NT2/D1 (cell line): ENCODE measurements around the gene ZBTB26.
"Not testable (repeated sequence)": the region's sequence is repeated elsewhere in the genome, so short reads cannot be mapped to it uniquely, and the experiment has no call there.

Experiments used
- DNase-seq: peaks from one replicate; pipeline ENCODE4 v3.0.0-alpha.2; 2011; ENCODE audit warnings: low read depth, low spot score
- H3K27me3 ChIP-seq: 2 replicates; pipeline ENCODE4 v1.6.0; 2011; ENCODE audit warnings: mild to moderate bottlenecking; ENCODE audit not compliant: insufficient read length, insufficient read depth
- H3K36me3 ChIP-seq: 2 replicates; pipeline ENCODE4 v1.6.1; 2011; ENCODE audit warnings: mild to moderate bottlenecking, low read length, mixed read lengths; ENCODE audit not compliant: insufficient read depth, insufficient read length
- H3K4me1 ChIP-seq: 2 replicates; pipeline ENCODE4 v1.5.1; 2011; ENCODE audit not compliant: insufficient read depth, insufficient read length
- H3K4me3 ChIP-seq: 2 replicates; pipeline ENCODE4 v1.5.1; 2011; ENCODE audit warnings: low read depth; ENCODE audit not compliant: insufficient read length
- H3K9ac ChIP-seq: 2 replicates; pipeline ENCODE4 v1.6.0; 2011; ENCODE audit warnings: low read depth; ENCODE audit not compliant: insufficient read length
- H3K9me3 ChIP-seq: 2 replicates; pipeline ENCODE4 v1.5.1; 2011; ENCODE audit warnings: mild to moderate bottlenecking, low read length; ENCODE audit not compliant: insufficient read depth
- SUZ12 ChIP-seq: IDR thresholded peaks from 2 replicates; pipeline ENCODE4 v1.6.1; 2011; ENCODE audit not compliant: insufficient read length, insufficient read depth; ENCODE audit errors: extremely low read depth
- YY1 ChIP-seq: IDR thresholded peaks from 2 replicates; pipeline ENCODE4 v1.6.1; 2011; ENCODE audit not compliant: insufficient read length, insufficient read depth
- ZNF274 ChIP-seq: IDR thresholded peaks from 2 replicates; pipeline ENCODE4 v1.6.1; 2011; ENCODE audit warnings: mild to moderate bottlenecking, low read depth, low read length

The ZBTB26 gene

DNA sequence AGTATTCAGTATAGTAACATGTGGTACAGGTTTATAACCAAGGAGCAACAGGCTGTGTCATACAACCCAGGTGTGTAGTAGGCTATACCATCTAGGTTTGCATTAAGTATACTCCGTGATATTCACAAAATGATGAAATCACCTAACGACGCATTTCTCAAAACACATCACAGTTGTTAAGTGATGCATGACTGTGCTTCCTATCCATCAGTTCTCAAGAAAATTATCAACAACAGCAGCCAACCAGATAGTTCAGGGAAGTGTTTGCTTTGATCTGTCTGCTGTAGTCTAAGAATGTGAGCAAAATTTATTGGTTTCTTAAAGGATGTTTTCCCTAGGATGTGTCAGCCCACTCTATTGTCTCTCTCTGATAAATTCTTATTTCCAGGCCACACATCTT lies 7.4 kb downstream of the ZBTB26 start:
- H3K4me3 ChIP-seq = no peak overlapping the region
- H3K4me1 ChIP-seq = no peaks in the 10 kb centered on the region
- no peaks in the 10 kb centered on the region for H3K9me3 ChIP-seq
- no peak for DNase-seq
- no peak for TF ChIP-seq ZNF274
- no peak for TF ChIP-seq YY1
- TF ChIP-seq SUZ12 = no peak
- peaks cover 19% of the 10 kb centered on the region for H3K36me3 ChIP-seq
- no peak overlapping the region for H3K9ac ChIP-seq
- H3K27me3 ChIP-seq = no peaks in the 10 kb centered on the region

DNA sequence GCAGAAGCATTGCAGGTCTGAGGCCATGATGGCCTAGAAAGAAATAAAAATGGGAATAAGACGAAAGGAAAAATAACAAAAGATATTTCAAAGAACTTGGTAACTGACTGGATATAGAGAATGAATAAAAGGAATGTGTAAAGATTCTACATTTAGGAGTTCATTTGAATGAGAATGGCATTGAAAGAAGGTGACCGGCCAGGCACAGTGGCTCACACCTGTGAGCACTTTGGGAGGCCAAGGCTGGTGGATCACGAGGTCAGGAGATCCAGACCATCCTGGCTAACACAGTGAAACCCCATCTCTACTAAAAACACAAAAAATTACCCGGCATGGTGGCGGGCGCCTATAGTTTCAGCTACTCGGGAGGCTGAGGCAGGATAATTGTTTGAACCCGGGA lies 8.6 kb downstream of the ZBTB26 start:
- Histone ChIP-seq H3K4me3 (no peak overlapping the region), H3K9me3 (no peaks in the 10 kb centered on the region), H3K4me1 (no peaks in the 10 kb centered on the region), H3K27me3 (no peaks in the 10 kb centered on the region), H3K9ac (no peak overlapping the region), H3K36me3 (peaks cover 22% of the 10 kb centered on the region)
- TF ChIP-seq SUZ12 = no peak
- TF ChIP-seq ZNF274 = no peak
- no peak for TF ChIP-seq YY1
- no peak for DNase-seq

DNA sequence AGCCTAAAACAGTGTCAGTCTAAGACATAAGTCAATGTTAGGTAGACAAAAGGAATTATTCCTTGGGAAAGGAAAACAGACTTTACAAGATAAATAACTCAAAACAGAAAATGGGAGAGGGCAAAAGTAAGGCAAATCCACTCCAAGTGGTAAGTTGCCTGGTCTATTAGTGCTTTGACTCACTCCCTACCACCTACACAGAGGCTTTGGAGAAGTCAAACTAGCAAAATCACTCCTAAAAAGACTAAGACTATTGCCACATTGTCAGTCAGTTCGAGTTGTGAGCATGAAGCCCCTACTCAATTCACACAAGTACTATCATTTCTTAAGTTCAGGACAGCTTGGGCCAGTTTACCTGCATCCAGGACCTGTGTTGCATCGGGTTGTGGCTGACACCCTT lies 13.0 kb downstream of the ZBTB26 start:
- Histone ChIP-seq H3K36me3 (peaks cover 19% of the 10 kb centered on the region), H3K9ac (no peak overlapping the region), H3K9me3 (no peaks in the 10 kb centered on the region), H3K4me1 (no peaks in the 10 kb centered on the region), H3K27me3 (no peaks in the 10 kb centered on the region), H3K4me3 (no peak overlapping the region)
- DNase-seq = no peak
- TF ChIP-seq SUZ12 (no peak), YY1 (no peak), ZNF274 (no peak)

DNA sequence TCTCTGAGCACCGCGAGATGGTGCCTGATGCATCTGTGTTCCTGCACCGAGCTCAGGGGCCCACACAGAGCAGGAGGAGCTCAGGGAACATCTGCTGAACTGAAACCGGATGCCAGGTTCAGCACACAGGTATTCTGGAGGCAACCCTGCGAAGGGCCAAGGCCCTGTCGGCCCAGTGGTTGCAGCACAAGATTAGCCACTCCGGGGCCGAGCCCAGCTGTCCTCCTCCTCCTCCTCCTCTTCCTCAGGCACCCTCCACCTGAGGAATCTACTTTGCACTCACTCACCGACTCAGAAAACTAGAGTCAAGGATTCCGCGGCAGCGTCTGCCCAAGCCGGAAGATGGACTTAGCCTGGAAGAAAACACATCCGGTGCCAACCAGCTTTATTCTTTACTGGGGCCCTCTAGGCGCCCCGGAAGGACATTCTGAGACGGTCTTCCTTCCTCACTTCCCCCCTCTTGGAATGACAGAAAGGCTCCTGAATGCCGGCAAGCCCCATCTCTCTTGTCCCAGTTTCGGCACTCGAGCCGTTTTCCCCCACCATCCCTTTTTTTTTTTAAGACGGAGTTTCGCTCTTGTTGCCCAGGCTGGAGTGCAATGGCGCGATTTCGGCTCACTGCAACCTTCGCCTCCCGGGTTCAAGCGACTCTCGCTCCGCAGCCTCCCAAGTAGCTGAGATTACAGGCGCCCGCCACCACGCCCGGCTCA lies 18.2 kb downstream of the ZBTB26 start, which contains the start of gene ZBTB6:
Gene ZBTB6, minus strand, starts transcription at position 360 of the 710 bp plus-strand sequence. CDS start 1,251 bp downstream, outside the sequence.
- no peak for TF ChIP-seq YY1
- TF ChIP-seq SUZ12 = no peak
- no peak for TF ChIP-seq ZNF274
- peak; percentile 66 for DNase-seq

DNA sequence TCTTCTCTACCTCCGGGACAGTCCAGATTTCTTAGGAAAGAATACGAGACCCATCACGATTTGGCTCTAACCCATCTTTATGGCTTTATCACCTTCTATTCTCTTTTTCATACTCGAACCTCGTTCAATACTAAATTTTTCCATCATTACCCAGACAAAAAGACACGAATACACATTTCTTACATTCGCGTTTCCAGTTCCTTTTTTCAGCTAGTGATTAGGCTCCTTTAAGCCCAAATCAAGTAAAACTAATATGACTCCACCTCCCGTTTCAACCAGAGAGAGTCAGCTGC lies 18.7 kb downstream of the ZBTB26 start:
- Histone ChIP-seq H3K36me3 (peaks cover 27% of the 10 kb centered on the region), H3K9ac (peak overlapping the region; percentile 97), H3K4me1 (no peaks in the 10 kb centered on the region), H3K4me3 (peak overlapping the region; percentile 78), H3K27me3 (no peaks in the 10 kb centered on the region), H3K9me3 (no peaks in the 10 kb centered on the region)
- TF ChIP-seq ZNF274 = no peak
- no peak for TF ChIP-seq YY1
- TF ChIP-seq SUZ12 = no peak
- no peak for DNase-seq

More for the DNA sequence above, 18.2 kb downstream of the ZBTB26 start, which contains the start of gene ZBTB6:
- Histone ChIP-seq H3K4me3 (peak within 1 kb of the TSS; percentile 78), H3K4me1 (no peaks in the 10 kb centered on the region), H3K36me3 (peaks cover 27% of the 10 kb centered on the region), H3K27me3 (no peaks in the 10 kb centered on the region), H3K9ac (peak within 1 kb of the TSS; percentile 97), H3K9me3 (no peaks in the 10 kb centered on the region)

DNA sequence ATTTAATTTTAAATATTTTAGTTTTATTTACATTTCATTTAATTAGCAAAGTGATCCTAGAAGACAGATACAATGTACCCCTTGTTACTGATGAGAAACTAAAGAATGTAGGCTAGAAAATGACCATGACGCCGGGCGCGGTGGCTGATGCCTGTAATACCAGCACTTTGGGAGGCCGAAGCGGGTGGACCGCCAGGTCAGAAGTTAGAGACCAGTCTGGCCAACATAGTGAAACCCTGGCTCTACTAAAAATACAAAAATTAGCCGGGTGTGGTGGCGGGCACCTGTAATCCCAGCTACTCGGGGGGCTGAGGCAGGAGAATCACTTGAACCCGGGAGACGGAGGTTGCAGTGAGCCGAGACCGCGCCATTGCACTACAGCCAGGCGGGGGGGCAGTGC lies 25.2 kb downstream of the ZBTB26 start:
- H3K27me3 ChIP-seq, H3K4me1 ChIP-seq, H3K4me3 ChIP-seq, H3K9me3 ChIP-seq, DNase-seq, H3K9ac ChIP-seq: not testable (repeated sequence)
- H3K36me3 ChIP-seq = peaks cover 30% of the 10 kb centered on the region

DNA sequence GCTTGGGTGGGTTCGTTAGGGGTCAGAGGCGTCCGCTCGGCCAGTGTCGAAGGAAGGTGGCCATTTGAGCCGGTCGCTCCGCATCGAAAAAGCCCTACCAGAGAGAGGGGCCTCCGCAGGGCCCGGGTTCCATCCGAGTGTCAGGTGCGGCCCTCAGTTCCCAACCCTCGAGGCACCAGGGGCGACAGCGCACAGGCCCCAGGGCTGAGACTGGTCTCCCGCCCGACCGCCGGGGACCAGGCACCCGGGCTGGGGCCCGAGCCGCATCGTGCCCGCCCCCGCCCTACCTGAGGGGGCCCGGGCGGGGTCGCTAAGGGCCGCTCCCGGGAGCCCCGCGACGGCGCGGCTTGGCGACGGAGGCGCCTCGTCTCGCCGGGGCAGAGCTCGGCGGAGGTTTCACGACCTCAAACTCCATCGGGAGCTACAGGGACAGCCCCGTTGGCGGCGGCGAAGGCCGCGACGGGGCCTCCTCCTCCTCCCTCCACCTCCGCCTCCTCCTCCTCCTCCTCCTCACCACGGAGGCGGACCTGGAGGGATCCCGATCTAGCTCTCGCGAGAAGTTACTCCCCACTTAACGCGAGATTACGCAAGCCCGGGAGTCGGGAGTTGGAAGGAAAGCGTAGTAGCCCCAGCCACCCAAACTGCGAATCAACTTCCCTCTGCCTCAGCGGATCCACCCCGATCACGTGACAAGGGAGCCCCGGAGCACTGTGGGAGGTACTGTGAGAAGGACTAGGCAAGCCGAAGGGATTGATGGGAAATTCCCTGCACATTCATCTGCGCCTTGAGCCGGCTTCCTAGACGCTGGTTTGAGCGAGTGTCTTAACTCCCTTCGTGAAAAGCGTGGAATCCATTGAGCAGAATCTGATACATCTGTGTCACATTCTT lies 26.2 kb downstream of the ZBTB26 start, which contains the start of gene RC3H2:
Gene RC3H2, minus strand, starts transcription at position 537 of the 888 bp plus-strand sequence. CDS start 7,850 bp downstream, outside the sequence.
- H3K9me3 ChIP-seq = no peaks in the 10 kb centered on the region
- H3K4me3 ChIP-seq = peak within 1 kb of the TSS; percentile 81
- peak; percentile 100 for DNase-seq
- H3K4me1 ChIP-seq = no peaks in the 10 kb centered on the region
- no peaks in the 10 kb centered on the region for H3K27me3 ChIP-seq
- H3K9ac ChIP-seq = peak within 1 kb of the TSS; percentile 93
- H3K36me3 ChIP-seq = peaks cover 20% of the 10 kb centered on the region
- TF ChIP-seq YY1 (no peak), SUZ12 (no peak), ZNF274 (no peak)
